HG02970 (cell line): ENCODE measurements around the gene MED13L.

Experiments
- ATAC-seq: cut with Tn5 transposase; IDR thresholded peaks from one replicate; pipeline ENCODE4 v1.9.1; 2021; ENCODE audit warnings: mild to moderate bottlenecking, moderate library complexity, moderate number of reproducible peaks; ENCODE audit not compliant: unreplicated experiment, low FRiP score

MED13L gene

GRCh38 chr12:116159593-116160200, 117.8 kb downstream of the MED13L start:
- ATAC-seq: no peak

- no peak for ATAC-seq
Observed at GRCh38 chr12:116159175-116159574, 118.3 kb downstream of the MED13L start.

GRCh38 chr12:116157845-116158267, 119.6 kb downstream of the MED13L start:
- ATAC-seq: no peak

GRCh38 chr12:116156614-116157013, 120.9 kb downstream of the MED13L start:
- no peak for ATAC-seq

- no peak for ATAC-seq
Observed at GRCh38 chr12:116155383-116155782, 122.1 kb downstream of the MED13L start.

- no peak for ATAC-seq
Observed at GRCh38 chr12:116153983-116154382, 123.5 kb downstream of the MED13L start.

GRCh38 chr12:116153113-116153512, 124.4 kb downstream of the MED13L start:
- no peak for ATAC-seq

GRCh38 chr12:116152268-116152667, 125.2 kb downstream of the MED13L start:
- ATAC-seq: no peak

- ATAC-seq: no peak
Observed at GRCh38 chr12:116150452-116150851, 127.0 kb downstream of the MED13L start.

- no peak for ATAC-seq
Observed at GRCh38 chr12:116150001-116150400, 127.5 kb downstream of the MED13L start.

- no peak for ATAC-seq
Observed at GRCh38 chr12:116148844-116149243, 128.6 kb downstream of the MED13L start.

- ATAC-seq: no peak
Observed at GRCh38 chr12:116146386-116146785, 131.1 kb downstream of the MED13L start.

- no peak for ATAC-seq
Observed at GRCh38 chr12:116145451-116145850, 132.0 kb downstream of the MED13L start.

GRCh38 chr12:116144384-116144783, 133.1 kb downstream of the MED13L start:
- no peak for ATAC-seq

- no peak for ATAC-seq
Observed at GRCh38 chr12:116143909-116144308, 133.6 kb downstream of the MED13L start.

- ATAC-seq: no peak
Observed at GRCh38 chr12:116142936-116143898, 134.3 kb downstream of the MED13L start.

GRCh38 chr12:116141833-116142162, 135.7 kb downstream of the MED13L start:
- no peak for ATAC-seq

GRCh38 chr12:116141110-116141832, 136.2 kb downstream of the MED13L start:
- no peak for ATAC-seq

GRCh38 chr12:116140529-116140928, 137.0 kb downstream of the MED13L start:
- ATAC-seq: no peak

GRCh38 chr12:116138781-116139180, 138.7 kb downstream of the MED13L start:
- no peak for ATAC-seq

- ATAC-seq: no peak
Observed at GRCh38 chr12:116138364-116138763, 139.1 kb downstream of the MED13L start.
